TTC549 (cell line): ENCODE data around the gene HEG1.

Experiments used
- FAIRE-seq: peaks from 2 replicates; lab custom pipeline; 2012; peaks lifted over from hg19 to GRCh38; lab: Jason Lieb, UNC

HEG1 gene

DNA sequence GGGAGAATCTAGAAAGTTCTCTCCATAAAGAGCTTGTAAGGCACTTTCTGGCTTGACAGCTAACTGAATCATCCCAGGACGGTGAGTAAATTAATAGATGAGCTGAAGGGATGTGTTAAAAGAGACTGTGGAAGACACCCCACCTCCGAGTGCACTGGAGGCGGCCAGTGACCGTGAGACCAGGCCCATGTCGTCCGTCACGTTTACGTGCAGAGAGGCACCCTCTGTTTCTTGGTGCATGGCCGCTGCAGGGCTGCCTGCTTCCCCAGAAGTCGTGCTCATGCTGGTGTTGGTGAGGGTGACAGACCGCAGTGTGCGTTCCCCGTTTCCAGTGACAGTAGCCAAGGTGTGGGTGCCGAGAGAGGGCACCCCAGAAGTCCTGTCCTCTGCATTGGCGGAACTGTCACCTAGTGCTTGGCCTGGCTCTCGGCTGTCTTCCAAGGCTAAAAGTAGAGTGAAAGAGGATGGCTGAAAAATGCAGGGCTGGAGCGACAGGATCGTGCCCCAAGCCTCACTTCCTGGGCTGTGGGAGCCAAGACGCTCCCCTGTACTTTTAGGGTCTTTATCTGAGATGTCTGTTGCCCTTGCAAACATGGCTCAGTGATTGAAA lies 41.1 kb downstream of the HEG1 start:
- no peak for FAIRE-seq

DNA sequence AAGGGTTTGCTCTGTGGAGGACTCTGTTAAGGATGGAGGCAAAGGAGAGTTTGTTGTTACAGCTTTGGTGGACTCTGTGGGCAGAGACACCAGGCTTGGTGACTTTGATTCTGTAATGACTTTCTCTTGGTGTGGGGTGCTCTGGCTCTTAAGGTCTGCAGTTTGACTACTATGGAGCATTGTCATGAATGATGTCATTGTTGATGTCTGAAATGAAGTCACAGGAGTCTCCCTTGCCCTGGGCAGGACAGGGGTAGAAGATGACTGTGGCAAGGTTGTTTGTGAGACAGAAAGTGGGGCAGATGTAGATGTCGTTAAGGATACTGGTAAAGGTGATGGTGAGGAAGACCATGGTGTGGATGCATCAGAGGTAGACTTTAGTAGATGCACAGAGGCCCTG lies 42.7 kb downstream of the HEG1 start:
- no peak for FAIRE-seq

DNA sequence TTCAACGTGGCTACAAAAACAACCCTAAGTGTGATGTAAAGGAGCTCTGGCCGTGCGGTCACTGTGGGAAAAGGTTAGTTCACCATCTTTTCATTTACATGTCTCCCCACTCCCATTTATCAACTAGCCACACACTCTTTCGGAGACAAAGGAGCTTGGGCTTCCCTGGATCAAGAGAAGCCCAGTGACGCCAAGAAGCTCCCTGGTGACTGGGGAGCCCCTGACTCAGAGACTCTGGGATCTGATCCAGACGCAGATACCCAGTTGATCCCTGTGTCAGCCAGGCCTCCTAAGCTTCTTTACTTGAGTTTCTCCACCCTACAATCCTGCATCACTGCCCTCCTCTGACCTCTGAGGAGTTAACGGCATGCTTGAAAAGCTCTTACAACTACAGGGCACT lies 43.9 kb downstream of the HEG1 start:
- FAIRE-seq: no peak

DNA sequence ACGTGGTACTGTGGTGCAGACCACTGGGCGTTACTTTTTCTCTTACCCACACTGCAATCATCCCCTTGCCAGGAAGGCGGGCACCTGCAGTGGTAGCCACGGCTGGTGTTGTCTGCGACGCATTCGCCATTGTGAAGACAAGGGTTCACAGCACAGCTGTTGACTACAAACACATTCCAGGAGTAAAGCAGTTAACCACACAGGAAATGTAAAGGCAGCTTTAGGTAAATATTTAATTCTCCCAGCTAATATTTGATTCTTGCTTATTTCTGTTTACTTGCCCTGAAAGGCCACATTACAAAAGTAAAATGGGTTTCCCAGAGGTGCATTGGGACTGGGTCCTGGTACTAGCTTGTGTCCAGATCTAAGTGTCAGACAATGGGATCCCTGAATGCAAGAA lies 45.4 kb downstream of the HEG1 start:
- FAIRE-seq: no peak

DNA sequence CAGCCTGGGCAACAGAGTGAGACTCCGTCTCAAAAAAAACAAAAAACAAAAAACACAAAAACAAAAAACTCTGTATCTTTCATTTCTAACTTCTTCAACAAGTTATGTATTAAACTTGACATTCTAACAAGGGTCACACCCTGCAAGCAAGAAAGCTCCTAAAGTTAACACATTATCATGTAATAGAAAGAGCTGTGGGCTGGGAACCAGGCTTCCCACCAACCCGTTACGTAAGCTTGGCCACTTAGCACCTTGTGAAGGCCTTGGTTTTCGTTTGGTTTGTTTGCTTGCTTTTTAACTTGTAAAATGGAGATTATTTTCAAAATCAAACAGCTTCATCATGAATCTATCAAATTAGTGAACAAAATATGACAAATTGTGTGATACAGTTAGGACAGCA lies 47.0 kb downstream of the HEG1 start:
- FAIRE-seq: no peak

DNA sequence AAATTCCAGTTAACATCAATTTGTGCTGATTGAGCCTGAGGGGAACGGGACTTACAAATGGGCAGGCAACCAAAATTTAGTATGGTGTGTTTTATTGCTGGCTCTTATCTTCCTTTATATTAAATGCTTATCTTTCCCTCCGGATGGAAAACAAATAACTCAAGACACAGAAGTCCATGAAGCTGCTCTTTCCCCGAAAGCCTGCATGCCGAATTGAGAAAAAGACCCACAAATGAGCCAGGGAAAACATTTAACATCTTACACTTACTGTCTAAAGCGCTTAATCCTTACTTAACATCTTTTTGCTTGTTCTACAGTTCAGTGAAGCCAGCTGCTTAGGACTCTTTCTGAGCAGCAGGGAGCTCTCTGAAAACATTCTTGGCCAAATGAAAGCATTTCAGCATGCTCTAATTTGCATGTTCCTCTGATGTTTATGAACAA lies 49.5 kb downstream of the HEG1 start:
- no peak for FAIRE-seq

DNA sequence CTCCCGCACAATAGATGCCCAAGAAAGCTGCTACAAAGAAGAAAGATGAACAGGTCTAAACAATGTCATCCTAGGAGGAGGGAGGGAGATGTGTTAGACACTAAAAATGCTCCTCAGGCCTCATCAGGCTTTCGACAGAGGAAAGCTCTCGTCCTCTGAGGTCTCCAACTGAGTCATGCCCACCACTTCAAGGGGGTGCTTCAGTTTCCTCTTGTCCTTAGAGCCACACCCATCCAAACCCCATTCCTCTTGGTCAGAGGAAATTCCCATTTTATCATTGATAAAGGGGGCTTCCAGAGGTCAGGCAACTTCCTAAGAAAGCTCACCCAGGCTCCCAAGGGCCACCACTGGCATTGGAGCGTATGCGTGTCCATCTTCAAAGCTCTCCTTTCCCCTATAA lies 50.1 kb downstream of the HEG1 start:
- FAIRE-seq: no peak

DNA sequence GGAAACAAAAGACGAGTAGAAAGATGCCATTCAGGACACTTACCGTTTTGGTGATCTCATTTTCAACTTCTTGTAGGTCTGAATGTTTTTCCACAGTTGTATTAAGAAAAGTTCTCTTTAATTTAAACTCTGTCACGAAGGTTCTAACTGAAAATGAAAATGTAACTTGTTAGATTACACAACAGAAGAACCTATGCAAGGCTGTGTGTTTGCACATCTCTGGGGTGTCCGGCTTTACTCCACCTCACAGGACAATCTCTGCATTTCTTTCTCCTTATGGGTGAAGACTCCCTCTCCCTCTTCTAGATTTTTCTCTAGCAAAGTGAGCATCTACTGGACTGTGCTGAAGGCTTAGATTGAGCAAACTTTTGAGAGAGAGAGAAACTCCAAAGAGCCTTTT lies 50.6 kb downstream of the HEG1 start:
- FAIRE-seq: no peak

DNA sequence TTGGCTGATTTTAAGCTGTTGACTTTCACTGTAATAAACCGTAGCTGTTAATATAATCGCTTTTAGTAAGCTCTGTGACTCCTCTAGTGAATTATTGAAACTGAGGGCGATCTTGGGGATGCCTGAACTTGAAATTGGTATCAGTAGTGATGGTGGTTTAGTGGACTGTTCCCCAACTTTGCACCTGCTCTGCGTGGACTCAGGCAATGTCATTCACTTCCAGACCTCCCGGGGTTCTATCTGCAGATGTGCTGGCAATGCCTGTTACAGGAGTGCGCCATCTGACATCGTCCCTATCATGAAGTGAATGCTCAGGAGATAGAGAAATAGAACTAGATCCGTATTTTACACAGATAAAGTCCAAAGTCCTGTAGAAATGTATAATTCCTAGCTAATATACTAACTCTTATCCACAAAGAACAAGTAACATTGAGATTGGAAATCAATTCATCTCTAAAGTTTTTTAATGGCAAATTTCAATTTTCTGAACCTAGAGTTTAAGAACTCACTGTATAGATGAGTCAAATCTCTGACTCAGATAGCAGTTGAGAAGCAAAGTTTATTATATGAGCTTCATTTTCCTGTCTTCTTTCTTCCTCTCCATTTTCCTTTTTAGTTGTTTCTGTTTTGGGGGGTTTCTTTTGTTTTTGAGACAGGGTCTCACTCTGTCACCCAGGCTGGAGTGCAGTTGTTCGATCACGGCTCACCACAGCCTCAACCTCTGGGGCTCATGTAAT lies 51.8 kb downstream of the HEG1 start:
- no peak for FAIRE-seq

DNA sequence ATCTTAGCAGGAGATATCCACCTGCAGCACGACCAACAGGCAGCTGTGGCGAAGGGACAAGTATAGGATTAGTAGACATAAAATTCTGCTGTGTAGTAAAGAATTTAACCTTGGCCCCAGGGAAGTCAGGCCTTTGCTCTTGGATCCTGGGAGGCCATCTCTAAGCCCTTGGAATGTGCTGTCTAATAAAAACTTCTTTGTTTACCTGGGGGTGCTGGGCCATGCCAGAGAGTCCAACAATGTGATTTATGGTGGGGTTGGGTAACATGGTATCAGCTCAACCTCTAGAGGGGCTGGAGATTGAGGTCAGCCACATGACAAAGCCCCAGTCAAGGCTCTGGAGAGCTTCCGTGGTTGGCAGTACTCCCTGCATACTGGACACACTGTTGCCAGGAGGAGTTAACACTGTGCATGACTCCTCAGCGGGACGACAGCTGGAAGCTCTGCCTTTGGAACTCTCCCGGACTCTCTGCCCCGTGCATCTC lies 52.4 kb downstream of the HEG1 start:
- FAIRE-seq: no peak

DNA sequence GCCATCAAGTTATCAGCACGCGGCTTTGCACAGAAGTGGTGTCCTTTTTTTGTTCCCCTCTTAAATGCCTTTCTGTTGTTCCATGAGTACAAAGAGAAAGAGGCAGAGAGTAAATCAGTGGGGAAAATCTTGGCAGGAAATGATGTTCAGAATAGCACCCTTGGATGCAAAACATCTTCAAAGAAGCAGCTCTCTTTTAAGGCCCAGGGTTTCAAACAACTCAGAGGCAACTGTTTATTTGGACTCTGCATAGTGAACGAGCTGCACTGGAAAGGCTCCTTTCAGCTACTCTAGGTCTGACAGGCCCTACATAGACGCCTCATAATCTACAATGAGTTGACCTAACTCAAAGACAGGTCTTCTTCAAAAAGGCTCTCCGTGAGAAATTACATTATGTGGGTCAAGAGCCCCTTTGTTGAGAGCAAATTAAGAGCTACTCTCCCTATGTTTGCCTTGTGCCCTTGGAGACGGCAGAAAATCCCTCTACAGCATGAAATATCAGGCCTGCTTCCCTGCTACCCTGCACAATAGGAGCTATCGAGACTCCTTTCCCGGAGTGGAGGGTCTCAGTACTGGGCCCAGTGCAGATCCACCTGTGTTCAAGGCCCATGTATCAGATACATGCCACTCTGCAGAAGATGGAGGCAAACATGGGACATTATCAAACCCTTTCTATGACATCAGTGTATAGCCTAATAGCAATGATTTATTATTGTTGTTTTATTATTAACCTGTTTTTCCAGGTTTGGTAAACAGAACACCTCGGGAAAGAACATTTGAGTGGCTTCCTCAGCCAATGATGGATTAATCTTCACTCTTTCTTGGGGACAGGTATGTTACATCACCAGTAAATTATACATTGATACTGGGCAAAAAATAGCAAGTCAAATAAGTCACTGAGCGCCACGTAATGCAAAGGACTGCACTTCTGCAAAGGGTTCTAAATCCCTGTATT lies 53.1 kb downstream of the HEG1 start:
- no peak for FAIRE-seq

DNA sequence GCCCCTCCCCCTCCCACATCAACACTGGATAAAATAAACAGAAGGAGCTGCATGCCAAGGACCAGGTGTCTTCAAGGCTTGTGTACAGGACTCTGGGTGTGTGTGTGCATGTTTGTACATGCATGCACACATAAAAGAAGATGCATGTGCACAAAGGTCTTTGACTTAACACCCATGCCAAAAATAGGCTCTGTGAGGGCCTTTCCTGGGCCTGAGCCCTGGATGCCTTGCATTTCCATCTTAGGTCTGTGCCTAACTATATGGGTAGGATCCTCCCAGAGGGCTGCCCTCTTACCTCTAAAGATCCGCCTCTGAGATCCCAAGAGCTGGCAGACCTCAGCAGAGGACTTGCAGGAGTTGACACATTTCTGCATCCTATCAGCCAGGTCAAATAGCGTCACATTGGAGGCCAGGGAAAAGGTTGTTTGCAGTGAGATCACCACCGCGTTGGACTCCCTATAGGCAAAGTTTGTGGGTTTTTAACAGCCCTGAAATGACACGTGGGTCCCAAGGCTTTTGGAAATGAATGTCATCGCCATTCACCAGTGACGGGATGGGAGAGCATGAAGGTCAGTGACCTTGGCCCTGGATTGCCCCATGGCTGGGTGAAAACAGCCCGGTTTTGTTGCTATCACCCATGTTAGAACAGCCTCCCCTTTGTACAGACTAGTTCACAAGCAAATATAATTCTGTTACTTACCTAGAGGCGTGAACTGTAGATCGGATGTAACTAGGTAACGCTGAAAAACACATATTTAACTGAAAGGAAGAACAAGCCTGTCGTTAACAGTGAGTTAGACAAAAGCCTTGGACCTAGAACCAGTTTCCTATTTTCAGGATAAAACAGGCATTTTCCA lies 54.0 kb downstream of the HEG1 start:
- FAIRE-seq: no peak

DNA sequence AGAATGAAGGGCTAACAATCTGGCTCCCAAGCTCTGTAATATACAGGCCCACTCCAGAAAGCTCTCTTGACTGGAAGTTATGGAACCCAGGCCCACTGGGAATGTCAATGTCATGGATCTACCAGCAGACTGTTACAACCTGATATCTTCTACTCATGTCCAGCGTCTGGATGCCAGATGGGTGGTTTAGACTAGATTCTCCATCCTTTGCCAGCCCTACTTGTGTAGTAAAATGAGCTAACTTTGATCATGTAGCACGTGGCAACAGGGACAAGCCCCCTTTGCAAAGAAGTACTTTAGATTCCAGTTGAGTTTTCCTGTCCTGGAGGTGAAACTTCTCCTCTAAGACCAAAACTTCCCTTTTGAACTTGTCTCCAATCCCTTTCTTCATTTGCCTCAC lies 55.1 kb downstream of the HEG1 start:
- no peak for FAIRE-seq

DNA sequence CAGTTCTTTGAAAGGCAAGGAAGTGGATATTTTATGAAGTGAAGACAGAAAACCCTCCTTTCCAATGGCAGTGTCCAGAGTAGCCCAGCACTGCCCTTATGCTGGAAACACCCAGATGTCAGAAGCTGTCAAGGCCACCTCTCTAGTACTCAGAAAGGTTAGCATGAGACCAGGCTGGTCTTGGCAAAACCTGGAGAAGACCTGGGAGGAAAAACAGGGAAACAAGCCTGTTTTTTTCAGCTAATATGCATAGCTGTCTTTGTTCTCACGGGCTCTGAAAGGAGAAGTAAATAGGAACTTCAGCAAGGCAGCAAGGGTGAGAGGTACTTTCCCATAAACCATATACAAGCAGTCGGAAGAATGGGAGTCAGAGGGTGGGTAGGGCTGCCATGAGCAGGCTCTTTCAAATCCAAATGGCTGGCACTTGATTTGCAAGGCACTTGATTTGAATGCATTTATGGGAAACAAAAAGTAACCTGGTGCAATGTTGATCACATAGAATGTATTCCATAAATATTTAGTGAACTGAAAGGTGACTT lies 55.8 kb downstream of the HEG1 start:
- no peak for FAIRE-seq

DNA sequence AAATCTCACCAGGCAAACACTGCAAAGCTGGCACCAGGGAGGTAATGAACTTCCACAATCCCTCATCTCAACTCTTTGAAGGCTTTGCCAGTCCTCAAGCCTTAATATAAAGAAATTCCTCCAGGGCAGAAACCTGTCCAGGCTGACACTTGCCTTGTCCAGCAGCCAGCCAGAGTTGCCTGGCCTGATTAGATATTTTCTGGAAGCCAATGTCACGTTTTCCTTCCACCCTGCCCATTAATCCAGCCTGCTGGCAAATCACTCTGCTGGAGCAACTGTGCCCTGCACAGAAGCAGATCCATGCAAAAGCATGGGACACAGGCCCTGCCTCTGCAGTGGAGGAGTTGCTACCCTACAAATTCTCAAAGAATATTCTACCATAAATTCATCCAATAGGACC lies 56.5 kb downstream of the HEG1 start:
- FAIRE-seq: no peak

DNA sequence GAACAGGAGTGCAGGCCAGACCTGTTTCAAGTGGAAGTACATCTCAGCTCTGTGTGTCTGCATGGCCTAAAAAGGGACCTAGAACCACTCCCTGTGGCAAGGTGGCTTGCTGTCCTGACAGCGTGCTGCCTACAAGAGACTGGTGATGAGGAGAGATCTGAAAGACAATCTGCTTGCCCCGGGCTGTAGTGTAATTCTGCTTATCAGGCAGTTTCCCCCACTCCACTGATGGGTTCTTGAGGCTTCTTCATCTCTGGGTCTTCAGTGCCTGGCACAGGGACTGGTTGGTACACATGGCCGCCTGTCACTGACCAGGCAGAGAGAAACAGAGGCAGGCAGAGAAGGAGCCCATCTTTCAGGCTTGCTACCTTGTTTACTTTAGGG lies 57.6 kb downstream of the HEG1 start:
- FAIRE-seq: no peak

DNA sequence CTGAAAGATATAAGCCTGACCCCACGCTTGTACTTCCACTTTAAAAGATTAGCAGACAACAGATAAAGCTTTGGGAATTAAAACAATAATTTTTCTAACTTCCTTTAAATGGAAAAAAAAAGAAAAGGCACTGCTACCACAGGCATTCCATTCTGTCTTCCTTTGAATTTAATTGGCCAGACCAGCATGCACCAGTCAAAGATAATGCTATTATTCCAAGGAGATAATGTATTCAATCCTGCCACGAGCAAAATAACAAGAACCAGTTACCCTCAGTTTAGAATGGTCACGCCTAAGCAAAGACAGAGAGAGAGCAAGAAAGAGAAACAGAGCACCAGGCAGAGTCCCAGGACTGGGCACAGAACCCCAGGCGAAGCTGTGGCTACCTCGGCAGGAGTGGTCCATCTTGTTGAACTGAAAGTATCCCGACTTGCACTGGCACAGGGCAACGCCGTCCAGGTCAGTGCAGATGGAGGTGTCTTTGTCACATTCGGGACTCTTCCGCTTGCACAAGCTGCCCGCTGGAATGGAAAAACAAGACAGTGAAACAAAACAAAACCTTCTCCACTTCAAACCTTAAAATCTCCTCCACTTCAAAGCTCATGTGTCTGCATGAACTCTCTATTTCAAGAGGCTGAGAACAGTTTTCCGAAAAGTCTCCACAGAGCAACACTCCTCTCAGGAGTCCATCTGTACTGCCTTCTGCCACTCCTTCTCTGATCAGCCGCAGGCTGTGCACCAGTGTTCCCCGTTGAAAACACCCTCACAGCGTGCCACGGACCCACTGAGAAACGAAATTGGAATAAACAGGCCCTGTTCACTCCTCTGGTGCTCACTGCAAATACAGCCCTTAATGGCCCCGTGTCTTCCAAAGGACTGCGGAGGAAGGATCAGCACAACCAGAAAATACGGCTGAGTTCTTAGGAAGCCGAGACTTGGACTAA lies 58.2 kb downstream of the HEG1 start:
- no peak for FAIRE-seq

DNA sequence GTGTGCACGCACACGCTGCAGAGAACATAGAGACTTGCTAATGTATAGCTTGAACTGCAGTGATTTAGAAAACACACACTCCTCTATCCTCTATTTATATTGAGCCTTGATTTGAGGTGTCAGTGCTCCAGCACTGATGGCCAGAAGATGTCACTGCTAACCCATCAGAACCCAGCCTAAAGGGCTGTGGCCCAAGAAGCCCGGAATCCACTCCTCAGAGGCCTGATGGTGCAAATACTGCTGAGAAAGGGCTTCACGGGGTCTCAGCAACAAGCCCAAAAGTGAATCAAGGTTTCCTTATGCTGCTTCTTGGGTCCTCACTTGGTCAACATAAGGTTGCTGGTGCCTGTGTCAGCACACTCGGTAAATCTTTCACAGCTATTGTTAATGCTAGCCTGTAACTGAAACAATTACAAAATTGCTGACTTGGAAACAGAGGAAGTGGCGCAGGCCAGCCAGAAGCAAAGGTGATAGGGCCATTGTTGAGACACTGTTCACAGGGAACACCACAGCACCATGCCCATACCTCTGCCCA lies 60.3 kb downstream of the HEG1 start:
- FAIRE-seq: no peak

DNA sequence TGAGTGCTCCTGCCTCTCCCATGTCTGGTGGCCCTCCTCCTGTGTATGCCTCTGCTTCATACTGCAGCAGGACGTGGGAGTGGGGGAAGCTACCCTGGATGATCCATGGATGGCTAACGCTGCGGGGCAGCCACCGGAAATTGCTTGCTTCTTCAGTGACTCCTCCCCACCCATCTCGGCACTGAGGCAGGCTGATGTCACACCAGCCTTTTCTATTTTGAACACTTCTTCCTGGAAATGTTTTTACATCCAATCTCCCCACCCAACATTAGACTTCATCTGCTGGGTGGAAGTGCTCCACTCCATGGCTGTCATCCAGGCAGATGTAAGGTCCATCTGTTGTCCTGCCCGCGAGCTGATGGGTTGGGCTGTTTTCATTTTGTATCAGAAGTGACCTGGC lies 62.3 kb downstream of the HEG1 start:
- FAIRE-seq: no peak

DNA sequence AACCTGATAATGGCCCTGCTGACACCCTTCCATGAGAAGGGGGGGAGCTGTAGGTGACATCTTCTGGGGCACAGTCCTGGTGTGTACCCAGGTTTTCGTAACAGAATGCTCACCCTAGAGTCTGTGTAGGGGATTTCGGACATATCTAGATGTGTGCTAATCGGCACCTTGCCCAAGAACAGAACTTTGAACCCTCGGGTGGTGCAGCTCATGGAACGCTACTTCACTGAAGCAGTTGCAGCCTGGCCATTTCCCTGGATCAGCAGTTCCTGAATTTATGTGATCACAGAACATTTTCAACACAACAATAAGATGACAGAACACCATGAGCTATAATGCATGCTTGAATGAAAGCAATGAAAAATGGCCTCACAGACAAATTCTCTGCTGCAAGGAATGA lies 63.8 kb downstream of the HEG1 start:
- FAIRE-seq: no peak
